ENCODE results near the gene KRT26. TPM values are rescaled to one million over a fixed set of nuclear protein-coding genes. Genes with fewer than 3 reads are reported as not detected.

Gene KRT26
- polyA plus RNA-seq, 1 donor, result not detected

DNA sequence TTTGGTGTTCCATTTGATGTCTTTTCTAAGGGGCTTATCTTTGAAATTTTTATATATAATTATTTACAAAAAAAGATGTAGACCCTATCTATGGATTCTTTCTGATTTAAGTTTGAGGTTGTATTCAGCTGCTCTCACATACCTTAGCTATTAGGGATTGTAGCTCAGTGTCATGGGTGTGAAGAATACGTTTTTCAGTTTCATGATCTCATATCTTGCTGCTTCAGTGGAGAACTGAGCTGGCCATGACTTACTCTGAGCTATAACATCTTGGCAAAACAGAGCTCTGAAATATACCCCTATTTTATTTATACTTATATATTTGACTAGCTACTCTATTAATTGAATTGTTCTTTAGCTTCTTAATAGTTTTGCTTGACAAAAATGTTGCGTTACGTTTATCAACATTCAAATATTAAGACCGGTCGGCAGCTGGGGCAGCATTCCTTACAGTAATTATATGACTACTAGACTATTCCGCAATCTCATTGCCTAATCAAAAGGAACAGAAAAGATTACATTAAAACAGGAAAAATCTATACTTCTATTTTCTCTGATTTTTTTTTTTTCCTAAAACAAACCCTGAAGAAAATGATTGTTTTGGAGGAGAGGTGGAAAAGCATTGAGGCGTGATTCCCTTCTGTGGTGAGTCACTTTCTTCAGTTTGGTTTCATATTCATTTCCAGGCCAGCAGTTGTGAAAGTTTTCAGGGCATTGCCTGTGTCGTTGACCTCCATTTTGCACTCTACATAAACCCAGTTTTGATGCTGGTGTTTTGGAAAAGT lies 44.4 kb downstream of the KRT26 start:
- DNase-seq, result no peak

DNA sequence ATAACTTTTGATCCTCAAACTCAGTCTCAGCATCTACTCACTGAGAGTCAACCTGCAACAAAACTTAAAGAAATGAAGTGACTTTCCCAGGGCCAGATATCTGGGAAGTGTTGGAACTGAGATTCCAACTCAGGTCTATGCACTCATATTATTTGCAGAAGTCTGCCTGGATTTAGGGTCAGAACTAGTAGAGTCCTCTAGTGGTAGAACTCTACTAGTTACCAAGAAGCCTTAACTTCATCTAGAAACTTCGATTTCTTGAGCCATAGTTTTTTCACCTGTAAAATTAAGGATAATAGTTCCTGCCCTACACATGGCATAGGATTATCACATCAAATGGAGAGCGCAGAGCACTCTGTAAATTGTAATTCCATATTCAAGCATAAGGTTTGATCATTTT lies 45.1 kb downstream of the KRT26 start:
- no peak for DNase-seq

DNA sequence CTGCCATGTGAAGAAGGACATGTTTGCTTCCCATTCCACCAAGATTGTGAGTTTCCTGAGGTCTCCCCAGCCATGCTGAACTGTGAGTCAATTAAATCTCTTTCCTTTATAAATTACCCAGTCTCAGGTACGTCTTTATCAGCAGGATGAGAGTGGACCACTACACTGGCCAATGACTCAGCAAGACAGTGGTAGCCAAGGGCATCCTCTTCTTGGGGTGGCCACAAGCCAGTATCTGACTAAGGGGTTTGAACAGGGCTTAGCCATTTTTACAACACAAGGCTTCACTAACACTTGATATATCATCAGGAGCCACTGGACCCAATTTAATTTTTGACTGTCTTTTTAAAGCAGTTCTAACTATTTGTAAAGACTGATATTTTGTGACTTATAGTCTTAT lies 47.3 kb downstream of the KRT26 start:
- DNase-seq, result no peak

DNA sequence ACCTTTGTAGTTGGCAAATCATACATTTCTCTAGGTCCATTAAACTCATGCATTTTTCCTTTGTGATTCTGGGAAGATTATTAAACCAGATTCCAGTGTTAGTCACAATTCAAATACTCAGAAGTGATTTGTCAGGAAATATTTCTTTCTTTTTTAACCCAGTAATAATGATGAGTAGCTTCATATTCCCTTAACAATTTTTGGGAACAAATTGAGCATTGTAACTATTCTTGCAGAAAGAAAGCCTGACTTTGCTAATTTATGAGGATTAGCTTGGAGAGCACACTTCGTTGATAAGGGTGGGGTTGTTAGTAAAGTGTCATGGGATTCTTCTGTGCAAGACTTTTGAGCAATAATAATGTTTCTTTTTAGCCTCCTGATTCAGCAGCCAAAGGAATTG lies 49.8 kb downstream of the KRT26 start:
- no peak for DNase-seq

DNA sequence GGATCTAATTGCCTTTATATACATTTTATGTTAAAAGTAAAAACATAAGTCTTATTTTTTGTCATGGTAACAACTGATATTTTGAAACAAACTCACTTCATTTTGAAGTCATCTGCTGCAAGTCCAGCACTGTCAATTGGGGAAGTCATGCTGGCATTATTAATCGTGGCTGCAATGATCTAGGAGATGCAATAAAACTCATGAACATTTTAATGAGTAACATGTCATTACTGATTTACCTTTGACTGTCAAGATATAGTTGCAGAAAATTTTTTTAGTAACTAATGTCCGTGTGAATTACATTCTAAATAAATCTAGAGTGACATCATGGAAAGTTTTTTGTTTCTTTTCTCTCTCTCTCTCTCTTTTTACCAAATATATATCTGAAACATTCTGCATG lies 51.1 kb downstream of the KRT26 start:
- DNase-seq, result no peak

DNA sequence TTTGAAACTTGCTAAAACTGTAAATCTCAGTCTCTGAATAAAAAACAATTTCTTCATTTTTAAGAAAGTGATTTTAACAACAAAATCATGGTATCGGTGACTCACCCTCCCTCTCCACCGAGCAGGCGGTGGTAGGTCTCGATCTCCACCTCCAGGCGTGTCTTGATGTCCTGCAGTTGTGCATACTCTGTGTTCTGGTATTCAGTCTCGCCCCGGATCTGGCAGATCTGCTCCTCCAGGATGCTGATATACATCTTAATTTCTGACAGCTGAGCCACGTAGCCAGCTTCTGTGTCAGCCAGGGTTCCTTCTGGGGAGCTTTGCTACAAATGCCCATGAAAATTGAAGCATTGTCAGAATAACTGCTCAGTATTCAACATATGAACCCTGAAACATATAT lies 53.1 kb downstream of the KRT26 start:
- DNase-seq, result no peak

DNA sequence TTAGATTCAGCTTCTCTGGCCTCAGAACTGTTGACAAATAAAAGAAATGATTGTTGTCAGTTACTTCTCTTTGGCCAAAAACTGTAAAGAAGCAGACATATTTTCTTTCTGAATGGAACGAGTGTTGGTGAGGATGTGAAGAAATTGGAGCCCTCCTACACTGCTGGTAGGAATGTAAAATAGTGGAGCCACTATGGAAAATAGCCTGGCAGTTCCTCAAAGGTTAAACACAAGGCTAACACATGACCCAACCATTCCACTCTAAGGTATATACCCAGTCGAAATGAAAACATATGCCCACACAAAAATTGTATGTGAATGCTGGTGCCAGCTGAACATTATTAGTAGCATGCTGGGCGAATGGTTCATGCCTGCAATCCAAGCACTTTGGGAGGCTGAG lies 54.2 kb downstream of the KRT26 start:
- DNase-seq, result no peak

Other genes starting within 250 kb of the KRT26 start
- 0.49 TPM for gene CCR7, start 206.7 kb downstream of the KRT26 start, polyA plus RNA-seq (ENCODE audit: insufficient read length)
- gene SMARCE1, start 124.4 kb downstream of the KRT26 start, polyA plus RNA-seq (ENCODE audit: insufficient read length), result 113 TPM
- gene KRT222, start 107.0 kb downstream of the KRT26 start, polyA plus RNA-seq (ENCODE audit: insufficient read length), result 0.08 TPM
- gene KRT24, start 68.4 kb downstream of the KRT26 start, polyA plus RNA-seq (ENCODE audit: insufficient read length), result not detected
- 0.19 TPM for gene KRT25, start 16.9 kb downstream of the KRT26 start, polyA plus RNA-seq (ENCODE audit: insufficient read length)
- not detected for gene KRT27, start 10.3 kb upstream of the KRT26 start, polyA plus RNA-seq (ENCODE audit: insufficient read length)
- gene KRT28, start 27.8 kb upstream of the KRT26 start, polyA plus RNA-seq (ENCODE audit: insufficient read length), result not detected
- 61.7 TPM for gene KRT10, start 50.4 kb upstream of the KRT26 start, polyA plus RNA-seq (ENCODE audit: insufficient read length)
- gene KRT12, start 95.0 kb upstream of the KRT26 start, polyA plus RNA-seq (ENCODE audit: insufficient read length), result 0.31 TPM
- gene KRT20, start 113.0 kb upstream of the KRT26 start, polyA plus RNA-seq (ENCODE audit: insufficient read length), result not detected
- 0.23 TPM for gene KRT23, start 165.4 kb upstream of the KRT26 start, polyA plus RNA-seq (ENCODE audit: insufficient read length)
- gene KRT39, start 194.7 kb upstream of the KRT26 start, polyA plus RNA-seq (ENCODE audit: insufficient read length), result 2.9 TPM
- gene KRT40, start 212.1 kb upstream of the KRT26 start, polyA plus RNA-seq (ENCODE audit: insufficient read length), result 3.9 TPM
- gene KRTAP3-3, start 222.0 kb upstream of the KRT26 start, polyA plus RNA-seq (ENCODE audit: insufficient read length), result not detected
- 0.28 TPM for gene KRTAP3-2, start 227.7 kb upstream of the KRT26 start, polyA plus RNA-seq (ENCODE audit: insufficient read length)
- not detected for gene KRTAP3-1, start 236.9 kb upstream of the KRT26 start, polyA plus RNA-seq (ENCODE audit: insufficient read length)

All from hindlimb muscle (tissue), 1 donor.